ENCODE measurements around the gene ATPAF2.
A peak's percentile ranks its signal among the peaks of the same experiment; 100 is the strongest.

Gene ATPAF2

DNA sequence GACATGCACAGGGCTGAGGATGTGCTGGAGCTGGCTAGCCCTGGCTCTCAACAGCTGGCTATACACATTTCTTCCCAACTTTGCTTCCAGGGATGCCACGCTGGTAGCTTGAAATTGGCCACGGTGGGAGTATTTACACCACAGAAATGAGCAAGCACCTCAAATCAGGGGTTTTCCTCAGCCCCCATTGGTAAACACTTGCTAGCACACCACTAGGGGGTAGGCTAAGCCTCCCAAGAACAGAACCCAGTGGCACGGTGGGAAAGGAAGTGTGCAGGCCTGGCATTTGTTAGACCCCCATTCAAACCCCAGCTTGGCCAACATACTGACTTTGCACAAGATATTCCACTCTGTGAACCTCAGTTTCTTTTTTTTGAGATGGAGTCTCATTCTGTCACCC is 53.4 kb downstream of the ATPAF2 start:
- DNase-seq (ENCODE audit: low read depth in 1 of 2, low spot score in 1 of 2), result no peak

DNA sequence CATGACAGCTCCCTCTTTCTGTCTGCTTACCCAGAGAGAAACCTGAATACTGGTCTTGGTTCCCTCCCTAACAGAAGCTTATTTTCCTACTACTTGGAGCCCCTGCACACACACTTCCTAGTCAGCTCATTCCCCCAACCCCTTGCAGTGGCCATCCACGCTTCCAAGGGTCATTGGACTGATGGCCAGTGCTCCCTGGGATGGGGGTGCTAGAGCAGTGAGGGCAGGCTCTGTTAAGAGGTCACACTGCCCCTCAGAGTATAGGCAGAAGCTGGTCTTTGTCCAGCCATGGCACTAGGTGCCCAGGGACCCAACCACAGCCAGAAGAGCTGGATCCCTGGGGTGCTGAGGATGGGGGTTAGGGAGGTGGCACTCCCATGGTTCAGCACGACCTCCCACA is 53.8 kb downstream of the ATPAF2 start:
- no peak for DNase-seq (ENCODE audit: low read depth in 1 of 2, low spot score in 1 of 2)

DNA sequence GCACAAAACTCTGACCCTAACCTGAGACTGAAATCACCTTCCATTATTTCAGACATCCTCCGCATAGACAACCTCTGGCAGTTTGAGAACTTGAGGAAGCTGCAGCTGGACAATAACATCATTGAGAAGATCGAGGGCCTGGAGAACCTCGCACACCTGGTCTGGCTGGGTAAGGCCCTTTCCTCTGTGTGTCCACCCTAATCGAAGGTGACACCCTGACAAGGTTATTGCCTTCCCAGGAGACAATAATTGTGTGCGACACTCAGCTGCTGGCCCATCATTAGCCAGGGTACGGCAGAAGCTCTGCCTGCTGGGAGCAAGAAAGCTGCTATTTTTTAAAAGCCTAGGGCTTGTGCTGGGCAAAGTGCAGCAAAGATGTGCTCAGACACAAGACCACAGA is 55.2 kb downstream of the ATPAF2 start:
- DNase-seq (ENCODE audit: low read depth in 1 of 2, low spot score in 1 of 2), result no peak

DNA sequence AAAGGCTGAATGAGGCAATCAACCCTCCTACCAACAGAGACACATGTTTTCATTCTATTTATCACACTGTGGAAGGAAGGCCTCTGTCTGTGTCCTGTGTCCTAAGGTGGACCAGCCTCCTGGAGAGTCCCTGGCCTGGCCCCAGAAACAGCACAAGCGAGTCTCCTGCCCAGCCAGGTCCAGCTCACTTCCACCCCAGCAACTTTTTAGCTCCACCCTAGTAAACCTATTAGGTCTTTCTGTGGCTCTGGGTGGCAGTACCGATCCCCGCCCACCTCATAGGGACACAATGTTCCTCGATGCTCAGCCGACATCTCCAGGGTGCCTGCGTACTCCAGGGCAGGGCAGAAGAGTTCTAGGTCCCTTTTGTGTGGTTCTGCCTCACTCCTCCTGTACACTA is 55.6 kb downstream of the ATPAF2 start:
- no peak for DNase-seq (ENCODE audit: low read depth in 1 of 2, low spot score in 1 of 2)

GRCh38 chr17:17982801-17983200 is 56.2 kb downstream of the ATPAF2 start:
- DNase-seq (ENCODE audit: low read depth in 1 of 2, low spot score in 1 of 2), result no peak

- DNase-seq (ENCODE audit: low read depth in 1 of 2, low spot score in 1 of 2), result no peak
Observed at GRCh38 chr17:17981330-17981729, 57.6 kb downstream of the ATPAF2 start.

GRCh38 chr17:17979778-17980177 is 59.2 kb downstream of the ATPAF2 start:
- DNase-seq (ENCODE audit: low read depth in 1 of 2, low spot score in 1 of 2), result no peak

DNA sequence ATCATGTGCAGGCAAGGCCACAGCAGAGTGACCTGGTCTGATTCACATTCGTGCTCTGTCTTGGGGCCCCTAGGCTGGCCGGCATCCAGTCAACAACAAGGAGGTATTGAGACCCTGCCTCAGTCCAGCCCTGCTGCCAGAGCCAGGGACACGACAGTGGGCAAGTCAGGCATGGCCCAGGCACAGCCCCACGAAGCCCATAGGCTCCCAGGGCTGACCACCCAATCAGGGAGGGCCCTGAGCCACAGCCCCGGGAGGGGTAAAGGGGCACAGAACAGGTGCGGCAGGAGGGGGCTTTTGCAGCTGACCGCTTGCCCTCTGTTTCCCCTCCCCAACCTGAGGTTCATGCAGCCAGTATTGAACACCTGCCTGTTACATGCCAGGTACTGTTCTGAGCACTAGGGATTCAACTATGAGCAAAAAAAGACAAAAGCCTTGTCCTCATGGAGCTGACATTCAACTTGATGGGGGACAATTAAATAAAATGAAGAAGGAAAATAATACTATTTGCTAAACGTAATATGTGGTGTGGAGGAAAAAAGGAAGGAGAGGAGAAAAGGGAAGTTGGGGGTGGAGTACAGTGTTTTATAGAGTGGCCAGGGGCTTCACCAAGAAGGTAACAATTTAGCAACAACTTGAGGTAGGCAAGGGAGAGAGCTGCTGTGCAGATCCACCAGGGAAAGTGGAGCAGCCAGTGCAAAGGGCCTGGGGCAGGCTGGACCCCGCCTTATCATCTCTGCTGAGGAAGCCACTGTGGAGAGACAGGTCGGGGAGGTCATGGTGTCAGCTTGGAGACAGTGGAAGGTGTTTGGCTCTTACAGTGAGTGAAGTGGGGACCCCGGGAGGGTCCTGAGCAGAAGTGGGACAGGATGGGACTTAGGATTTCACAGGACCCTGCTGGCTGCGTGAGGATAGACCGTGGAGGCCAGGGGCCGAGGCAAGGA is 60.2 kb downstream of the ATPAF2 start:
- no peak for DNase-seq (ENCODE audit: low read depth in 1 of 2, low spot score in 1 of 2)

DNA sequence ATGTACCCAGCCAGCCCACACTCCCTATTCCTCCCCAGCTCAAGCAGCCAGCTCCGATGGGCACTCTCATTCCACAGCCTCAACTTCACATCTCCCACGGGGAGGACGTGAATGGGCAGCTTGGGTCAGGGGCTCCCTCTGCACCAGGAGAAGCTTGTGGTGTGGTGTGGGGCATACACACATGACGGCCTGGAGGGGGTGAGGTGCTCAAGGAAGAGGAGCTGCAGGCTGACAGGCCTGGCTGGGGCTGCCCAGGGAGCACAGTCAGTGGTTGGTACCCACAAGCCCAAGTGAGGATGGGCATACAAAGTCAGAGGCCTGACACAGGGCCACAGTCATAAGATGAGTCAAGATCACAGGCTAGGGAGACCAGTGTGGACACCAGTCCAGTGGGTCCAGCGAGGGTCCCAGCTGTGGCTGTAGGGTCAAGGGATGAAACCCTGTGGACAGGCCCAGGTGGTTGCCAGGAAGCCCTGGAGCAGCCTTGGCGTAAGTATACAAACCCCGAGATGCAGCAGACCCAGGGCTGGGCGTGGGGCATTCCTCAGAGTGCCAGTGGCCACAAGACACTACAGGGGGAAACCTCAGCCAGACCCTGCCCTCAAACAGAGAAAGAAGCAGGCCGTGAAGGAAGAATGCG is 61.9 kb downstream of the ATPAF2 start:
- no peak for DNase-seq (ENCODE audit: low read depth in 1 of 2, low spot score in 1 of 2)

DNA sequence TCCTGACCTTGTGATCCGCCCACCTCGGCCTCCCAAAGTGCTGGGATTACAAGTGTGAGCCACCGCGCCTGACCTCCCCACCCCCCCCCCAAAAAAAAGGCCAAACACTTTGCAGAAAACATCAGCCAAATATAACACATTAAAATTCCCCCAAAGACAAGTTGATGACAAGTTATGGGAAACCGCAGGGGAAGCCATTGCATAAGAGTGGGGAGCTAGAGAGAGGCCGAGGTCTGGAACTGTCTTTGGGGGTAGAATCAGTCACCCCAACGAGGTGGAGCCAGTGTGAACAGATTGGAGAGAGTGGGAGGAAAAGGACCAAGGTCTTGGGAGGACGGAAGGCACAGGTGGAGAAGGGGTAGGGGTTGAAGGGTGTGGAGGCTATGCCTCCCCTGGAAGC is 63.5 kb downstream of the ATPAF2 start:
- no peak for DNase-seq (ENCODE audit: low read depth in 1 of 2, low spot score in 1 of 2)

DNA sequence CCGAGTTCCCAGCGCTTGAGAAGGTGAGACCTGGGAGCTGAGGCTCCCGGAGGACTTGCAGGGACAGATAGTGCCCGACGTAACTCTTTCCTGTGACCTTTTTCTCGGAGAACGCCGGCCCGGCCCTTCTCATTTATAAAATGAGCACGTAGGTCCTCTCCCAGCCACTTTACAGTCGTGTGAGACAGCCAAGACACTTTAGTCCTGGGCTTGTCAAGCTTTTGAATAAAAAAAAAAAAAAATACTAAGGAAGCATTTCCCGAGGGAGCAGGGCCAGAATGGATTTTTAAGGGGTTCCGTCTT is 66.1 kb downstream of the ATPAF2 start:
- no peak for DNase-seq (ENCODE audit: low read depth in 1 of 2, low spot score in 1 of 2)

- DNase-seq (ENCODE audit: low read depth in 1 of 2, low spot score in 1 of 2), result peak; percentile 99 to 100
Observed at GRCh38 chr17:17972126-17972951, 66.6 kb downstream of the ATPAF2 start, which contains the start of the genes DRC3 and TOM1L2. TSS of gene DRC3 (plus strand) at chr17:17972862. CDS start at chr17:17977599, 4,737 bp downstream. TSS of gene TOM1L2 (minus strand) at chr17:17972400. CDS start at chr17:17972313, 87 bp downstream.

DNA sequence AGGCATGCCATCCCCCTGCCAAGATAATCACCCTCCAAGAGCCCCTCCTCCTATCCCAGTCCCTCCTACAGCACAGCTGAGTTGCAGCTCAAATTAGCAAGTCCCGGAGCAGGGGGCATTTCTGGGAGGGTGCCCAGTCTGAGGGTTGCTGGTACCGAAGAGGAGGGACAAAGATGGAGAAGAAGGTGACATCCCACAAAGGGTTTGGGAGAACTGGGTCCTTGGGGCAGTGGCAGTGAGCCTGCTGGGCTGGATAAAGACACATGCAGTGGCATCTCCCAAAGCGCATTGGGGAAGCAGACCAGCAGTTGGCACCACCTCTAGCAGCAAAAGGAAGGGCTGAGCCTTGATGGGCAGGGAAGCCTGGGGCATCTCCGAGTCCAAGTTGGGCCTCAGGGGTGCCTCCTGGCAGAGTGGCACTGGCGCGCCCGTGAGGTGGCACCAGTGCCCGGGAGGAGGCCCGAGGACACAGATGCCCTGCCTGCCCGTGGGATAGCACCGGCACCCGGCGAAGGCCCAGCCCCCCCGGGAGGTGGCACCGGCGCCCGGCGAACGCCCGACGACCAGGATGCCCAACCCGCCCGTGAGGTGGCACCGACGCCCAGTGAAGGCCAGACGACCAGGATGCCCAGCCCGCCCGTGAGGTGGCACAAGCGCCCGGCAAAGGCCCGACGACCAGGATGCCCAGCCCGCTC is 67.4 kb downstream of the ATPAF2 start:
- DNase-seq (ENCODE audit: low read depth in 1 of 2, low spot score in 1 of 2), result no peak

- no peak for DNase-seq (ENCODE audit: low read depth in 1 of 2, low spot score in 1 of 2)
Observed at GRCh38 chr17:17970699-17971430, 68.1 kb downstream of the ATPAF2 start.

Data from stimulated activated CD4-positive, alpha-beta T cell treated with anti-CD3 and anti-CD28 coated beads, Interleukin-15, amount 100 ng/mL, for 1 hour (primary cell).